ENCODE results near the gene GUCA1C.

GUCA1C gene

DNA sequence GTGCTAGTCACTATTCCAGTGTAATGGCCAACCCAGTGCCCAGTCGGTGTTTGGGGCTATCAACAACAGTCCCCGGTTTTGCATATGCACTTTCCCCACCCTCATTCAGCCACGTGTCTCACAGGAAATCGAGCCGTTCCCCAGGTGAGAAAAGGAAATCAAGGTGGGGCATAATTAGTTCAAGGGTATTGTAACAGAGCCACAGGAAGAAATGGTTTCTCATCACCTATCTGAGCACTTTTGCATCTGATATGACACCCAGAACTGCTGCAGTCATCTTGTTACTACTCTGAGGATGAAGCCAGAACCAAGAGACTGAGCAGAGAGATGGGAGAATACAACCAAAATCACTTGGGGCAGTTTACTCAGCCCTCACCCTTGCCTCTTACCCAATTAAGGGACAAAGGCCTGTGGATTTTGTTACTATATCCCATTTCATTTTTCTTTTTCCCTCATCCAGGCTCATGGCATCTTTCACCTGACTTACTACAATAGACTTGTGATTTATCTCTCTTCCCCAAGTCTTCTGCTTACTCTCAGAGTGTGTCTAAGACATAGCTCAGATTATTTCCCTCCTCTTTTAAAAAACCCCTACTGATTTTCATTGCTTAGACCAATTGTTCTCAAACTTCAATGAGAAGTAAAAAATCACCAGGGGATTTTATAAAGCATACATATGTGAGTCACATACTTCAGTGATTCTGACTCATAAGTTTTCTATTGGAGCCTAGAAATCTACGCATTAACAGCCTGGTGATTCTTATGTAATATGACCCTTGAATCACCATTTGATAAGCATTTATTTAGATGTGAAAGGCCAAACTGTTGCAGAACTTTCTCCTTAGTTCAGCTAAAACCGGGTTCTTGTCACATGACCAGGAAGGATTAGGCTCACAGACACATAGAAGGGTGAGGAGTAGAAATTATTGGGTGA, 90.5 kb downstream of the GUCA1C start:
- H3K4me3 ChIP-seq (ENCODE audit: low read depth, low read length), result no peak overlapping the region
- TF ChIP-seq, protein P1, sequence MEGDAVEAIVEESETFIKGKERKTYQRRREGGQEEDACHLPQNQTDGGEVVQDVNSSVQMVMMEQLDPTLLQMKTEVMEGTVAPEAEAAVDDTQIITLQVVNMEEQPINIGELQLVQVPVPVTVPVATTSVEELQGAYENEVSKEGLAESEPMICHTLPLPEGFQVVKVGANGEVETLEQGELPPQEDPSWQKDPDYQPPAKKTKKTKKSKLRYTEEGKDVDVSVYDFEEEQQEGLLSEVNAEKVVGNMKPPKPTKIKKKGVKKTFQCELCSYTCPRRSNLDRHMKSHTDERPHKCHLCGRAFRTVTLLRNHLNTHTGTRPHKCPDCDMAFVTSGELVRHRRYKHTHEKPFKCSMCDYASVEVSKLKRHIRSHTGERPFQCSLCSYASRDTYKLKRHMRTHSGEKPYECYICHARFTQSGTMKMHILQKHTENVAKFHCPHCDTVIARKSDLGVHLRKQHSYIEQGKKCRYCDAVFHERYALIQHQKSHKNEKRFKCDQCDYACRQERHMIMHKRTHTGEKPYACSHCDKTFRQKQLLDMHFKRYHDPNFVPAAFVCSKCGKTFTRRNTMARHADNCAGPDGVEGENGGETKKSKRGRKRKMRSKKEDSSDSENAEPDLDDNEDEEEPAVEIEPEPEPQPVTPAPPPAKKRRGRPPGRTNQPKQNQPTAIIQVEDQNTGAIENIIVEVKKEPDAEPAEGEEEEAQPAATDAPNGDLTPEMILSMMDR (IDR thresholded peaks at IDR 0.05; ENCODE audit: borderline replicate concordance, insufficient read depth, low read depth, low read length), result no peak

- TF ChIP-seq, protein P1 (IDR thresholded peaks at IDR 0.05; ENCODE audit: borderline replicate concordance, insufficient read depth, low read depth, low read length), result no peak
- H3K4me3 ChIP-seq (ENCODE audit: low read depth, low read length), result no peak overlapping the region
Observed at GRCh38 chr3:108861401-108861800, 92.3 kb downstream of the GUCA1C start.
